HepG2 (cell line): ENCODE data around the gene RMRP. TPM values are rescaled to one million over a fixed set of nuclear protein-coding genes. Genes with fewer than 3 reads are reported as not detected.

ENCODE experiments used
- AHR ChIP-seq: IDR thresholded peaks from 2 replicates; pipeline ENCODE4 v1.6.1; 2018; ENCODE audit warnings: missing genetic modification reagents, missing compliant biosample characterization
- ARNT ChIP-seq: fragments of 450-650 bp; IDR thresholded peaks from 2 replicates; pipeline ENCODE4 v1.6.1; 2017
- CTCF ChIP-seq: sonication (generic); formaldehyde crosslinking; IDR thresholded peaks from 2 replicates; pipeline ENCODE4 v1.5.0; 2020; ENCODE audit warnings: mild to moderate bottlenecking, missing genetic modification reagents, moderate library complexity
- HCFC1 ChIP-seq: fragments of 150-350 bp; IDR thresholded peaks from 2 replicates; pipeline ENCODE4 v1.6.1; 2014; ENCODE audit warnings: low read depth, low read length
- JUN ChIP-seq: sonication (generic); formaldehyde crosslinking; IDR thresholded peaks from 2 replicates; pipeline ENCODE4 v1.4.0; 2020; ENCODE audit warnings: mild to moderate bottlenecking, missing genetic modification reagents
- MEIS1 ChIP-seq: sonication (generic); formaldehyde crosslinking; IDR thresholded peaks from 2 replicates; pipeline ENCODE4 v1.9.0; 2021; ENCODE audit warnings: mild to moderate bottlenecking, missing genetic modification reagents, moderate library complexity, borderline replicate concordance
- MLLT10 ChIP-seq: sonication (generic); formaldehyde crosslinking; IDR thresholded peaks from 2 replicates; pipeline ENCODE4 v1.4.0; 2020; ENCODE audit warnings: missing genetic modification reagents
- MXD1 ChIP-seq: sonication (generic); formaldehyde crosslinking; IDR thresholded peaks from 2 replicates; pipeline ENCODE4 v1.4.0; 2020; ENCODE audit warnings: mild to moderate bottlenecking, missing genetic modification reagents
- ZNF124 ChIP-seq: sonication (generic); formaldehyde crosslinking; IDR thresholded peaks from 2 replicates; pipeline ENCODE4 v1.4.0; 2020; ENCODE audit warnings: missing genetic modification reagents
- ZNF18 ChIP-seq: sonication (generic); formaldehyde crosslinking; IDR thresholded peaks from 2 replicates; pipeline ENCODE4 v1.8.0; 2022; ENCODE audit warnings: mild to moderate bottlenecking, missing genetic modification reagents; ENCODE audit not compliant: insufficient replicate concordance
- ZNF318 ChIP-seq: sonication (generic); formaldehyde crosslinking; IDR thresholded peaks from 2 replicates; pipeline ENCODE4 v1.4.0; 2020; ENCODE audit warnings: mild to moderate bottlenecking, missing genetic modification reagents
- ZNF766 ChIP-seq: sonication (generic); formaldehyde crosslinking; IDR thresholded peaks from 2 replicates; pipeline ENCODE4 v1.5.0; 2020; ENCODE audit warnings: missing genetic modification reagents, borderline replicate concordance
- ZNF879 ChIP-seq: sonication (generic); formaldehyde crosslinking; IDR thresholded peaks from 2 replicates; pipeline ENCODE4 v1.8.1; 2023; ENCODE audit warnings: missing genetic modification reagents
- ZSCAN21 ChIP-seq: sonication (generic); formaldehyde crosslinking; IDR thresholded peaks from 2 replicates; pipeline ENCODE4 v1.8.0; 2022; ENCODE audit warnings: mild to moderate bottlenecking, missing genetic modification reagents, moderate library complexity, borderline replicate concordance
- polyA plus RNA-seq, 8 experiments: library from polyadenylated mRNA; depleted of rRNA in 3 of 8; stranded (reverse) in 7 of 8; unstranded in 1 of 8; fragments of >200 nt; fragmentation: Illumina TruSeq in 4 of 8; extraction: Trizol in 4 of 8; gene quantifications; 2 replicates each; pipeline versions ENCODE4 v1.2.1 to v1.2.3, GENCODE V29; 2011 to 2016; ENCODE audit warnings: low read depth in 4 of 8, missing spikeins in 1 of 8, mixed read lengths in 1 of 8; ENCODE audit not compliant: insufficient read depth in 1 of 8
- total RNA-seq, 5 experiments: library from RNA; depleted of rRNA; stranded (reverse); fragments of >200 nt; fragmentation: Illumina TruSeq; extraction: Trizol; gene quantifications; 2 replicates each; pipeline ENCODE4 v1.2.3, GENCODE V29; 2016; ENCODE audit warnings: low read depth in 1 of 5
- TF ChIP-seq, protein P1 (sequence below): sonication (generic); formaldehyde crosslinking; IDR thresholded peaks from 2 replicates; pipeline ENCODE4 v1.4.0; 2020; ENCODE audit warnings: missing genetic modification reagents

The RMRP gene
- total and polyA plus RNA-seq, 2 of the 13 experiments (the other 11 are each of a cell fraction or from before 2014, with no cell fraction given), result 51.4 to 4,025 TPM

GRCh38 chr9:35669331-35670145 is 11.7 kb upstream of the RMRP start (continued):
- no peak for TF ChIP-seq ZNF318 (CRISPR knock-in tag)
- TF ChIP-seq MEIS1 (CRISPR knock-in tag), result no peak
- TF ChIP-seq ZNF766 (CRISPR knock-in tag), result no peak
- no peak for TF ChIP-seq JUN (CRISPR knock-in tag)
- TF ChIP-seq HCFC1, result no peak
- no peak for TF ChIP-seq ZNF879 (CRISPR knock-in tag)
- TF ChIP-seq ZSCAN21 (CRISPR knock-in tag), result no peak
- no peak for TF ChIP-seq ZNF18 (CRISPR knock-in tag)
- no peak for TF ChIP-seq ARNT
- no peak for TF ChIP-seq MXD1
- TF ChIP-seq MLLT10 (CRISPR knock-in tag), result no peak
- no peak; the same call in 1 of the 2 replicates for TF ChIP-seq AHR (CRISPR knock-in tag)
- TF ChIP-seq, protein P1, sequence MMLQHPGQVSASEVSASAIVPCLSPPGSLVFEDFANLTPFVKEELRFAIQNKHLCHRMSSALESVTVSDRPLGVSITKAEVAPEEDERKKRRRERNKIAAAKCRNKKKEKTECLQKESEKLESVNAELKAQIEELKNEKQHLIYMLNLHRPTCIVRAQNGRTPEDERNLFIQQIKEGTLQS, result no peak
- TF ChIP-seq CTCF (CRISPR knock-in tag), result peak; percentile 12; the same call in 1 of the 2 replicates
- TF ChIP-seq ZNF124 (CRISPR knock-in tag), result peak; percentile 72; the same call in 1 of the 2 replicates
